Activated CD8-positive, alpha-beta memory T cell treated with anti-CD3 and anti-CD28 coated beads for 36 hours (primary cell): ENCODE results near the gene BLTP2. TPM values are rescaled to one million over a fixed set of nuclear protein-coding genes. Genes with fewer than 3 reads are reported as not detected.
"Not testable (repeated sequence)": the region's sequence is repeated elsewhere in the genome, so short reads cannot be mapped to it uniquely, and the experiment has no call there.

Experiments used
- CTCF ChIA-PET: fragments of 350-600 bp; sonication (Branson Sonifier 250); formaldehyde crosslinking; loops from one replicate; lab custom pipeline; 2021; ENCODE audit warnings: antibody characterized with exemption; lab: Charles Lee
- POLR2A ChIA-PET: fragments of 350-600 bp; sonication (Branson Sonifier 250); formaldehyde crosslinking; loops from one replicate; lab custom pipeline; 2021; ENCODE audit warnings: antibody characterized with exemption; lab: Charles Lee
- total RNA-seq, 2 experiments: library from RNA; stranded (reverse); gene quantifications; one replicate each; pipeline ENCODE4 v1.2.3, GENCODE V29; 2021

Gene BLTP2
- total RNA-seq: 100 to 1,000 TPM; 202 to 216 TPM

DNA sequence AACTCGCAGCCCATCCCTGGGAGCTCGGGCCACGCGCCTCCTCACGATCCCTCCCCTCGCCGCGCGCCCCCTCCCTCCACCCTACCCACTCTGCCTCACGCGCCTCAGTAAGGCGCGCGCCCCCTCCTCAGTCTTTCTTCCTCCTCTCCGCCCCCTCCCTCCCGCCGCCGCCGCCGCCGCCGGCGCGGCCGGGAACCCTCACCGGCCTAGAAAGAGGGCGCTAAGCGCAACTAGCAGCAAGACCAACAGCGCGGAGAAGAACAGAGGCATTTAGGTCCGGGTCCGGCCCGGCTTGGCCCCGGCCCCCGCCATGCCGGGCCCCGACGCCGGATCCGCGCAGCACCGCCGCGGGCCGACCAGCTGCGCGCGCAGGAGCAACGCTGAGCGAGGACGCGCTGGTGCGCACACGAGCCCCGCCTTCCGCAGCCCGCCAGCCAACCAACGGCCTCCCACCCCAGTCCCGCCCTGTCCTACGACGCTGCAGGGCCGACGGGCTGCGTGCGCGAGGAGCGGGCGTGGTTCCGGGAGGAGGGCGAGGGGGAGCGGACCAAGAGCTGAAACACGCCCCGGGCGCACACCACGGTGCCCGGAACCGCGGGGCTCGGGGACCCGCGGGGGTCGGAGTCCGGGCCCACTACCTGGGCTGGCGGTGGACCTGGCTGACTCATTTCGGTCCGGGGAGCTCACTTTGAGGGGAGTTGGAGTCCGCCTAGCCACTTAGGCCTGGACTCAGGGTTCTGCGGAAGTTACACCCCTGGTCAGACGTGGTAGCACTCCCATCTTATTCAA lies at the start of gene BLTP2:
BLTP2 (minus strand) TSS at position 372 of the 789 bp plus-strand sequence; CDS start at position 270, 102 bp downstream.
- POLR2A ChIA-PET: interaction anchor here (0.5 to 4.2 kb wide), 12 partner anchors 13 to 82 kb away, joined by 3 to 30 read pairs (median 5); partner anchors contain the start of genes PIGS, PROCA1, SDF2 and SUPT6H

DNA sequence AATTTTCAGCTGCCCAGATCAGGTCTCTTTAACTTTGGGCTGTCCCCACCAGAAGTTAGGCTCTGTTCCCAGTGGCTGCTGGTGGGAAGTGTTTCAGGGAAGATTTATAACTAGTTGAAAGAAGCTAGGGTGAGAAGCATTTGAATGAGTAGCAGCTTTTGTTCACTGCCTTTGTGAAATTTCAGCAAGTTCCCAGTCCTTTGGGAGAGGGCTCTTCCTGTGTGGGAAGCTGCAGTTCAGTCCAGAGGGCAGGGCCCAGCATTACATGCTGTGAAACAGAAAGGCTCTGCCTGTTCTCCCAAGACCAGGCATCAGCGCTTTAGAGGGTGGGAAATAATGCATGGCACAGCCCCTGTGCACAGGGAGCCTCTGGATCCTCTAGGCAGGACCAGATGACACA lies 48.9 kb upstream of the BLTP2 start:
- POLR2A ChIA-PET: no interaction called here
- CTCF ChIA-PET: no interaction called here

More for the DNA sequence above, at the start of gene BLTP2:
- CTCF ChIA-PET: interaction anchor here (0.9 to 3.1 kb wide), 9 partner anchors 12 to 105 kb away, joined by 3 to 15 read pairs (median 3); partner anchors contain the start of genes RPL23A, SDF2 and SUPT6H

DNA sequence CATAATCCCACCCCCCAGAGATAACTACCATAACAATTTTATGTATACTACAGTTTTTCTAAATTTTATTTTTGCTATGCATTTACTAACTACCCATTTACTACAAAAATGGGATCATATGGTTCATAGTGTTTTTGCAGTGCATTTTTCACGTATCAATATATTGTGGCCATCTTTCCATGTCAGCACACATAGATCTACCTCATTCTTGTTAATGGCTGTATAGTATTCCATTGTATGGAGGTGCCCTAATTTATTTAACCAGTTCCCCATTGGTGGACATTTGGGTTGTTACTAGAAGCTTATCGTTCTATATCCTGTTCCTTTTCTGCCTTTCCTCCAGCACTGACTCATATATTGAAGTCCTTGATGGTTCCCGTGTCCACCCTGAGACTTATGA lies 44.1 kb upstream of the BLTP2 start:
- ChIA-PET CTCF (no interaction called here), POLR2A (no interaction called here)

DNA sequence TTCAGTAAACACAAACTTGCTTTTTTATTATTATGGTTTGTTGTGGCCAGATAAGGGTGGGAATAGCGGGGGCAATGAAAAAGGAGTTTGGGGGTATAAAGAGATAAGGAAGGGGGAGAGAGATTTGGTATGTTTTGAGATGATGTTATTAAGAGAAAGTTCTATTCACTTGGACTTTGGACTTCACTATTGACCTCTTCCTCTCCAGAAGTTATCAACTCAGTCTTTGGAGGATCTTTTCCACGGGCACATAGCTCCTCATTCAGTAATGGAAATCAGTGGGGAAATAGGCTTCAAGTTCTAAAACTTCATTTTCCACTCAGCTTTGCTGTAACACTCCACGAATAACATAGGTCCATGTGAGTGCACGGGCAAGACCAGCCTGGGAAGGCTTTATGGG lies 43.5 kb upstream of the BLTP2 start:
- POLR2A ChIA-PET: no interaction called here
- CTCF ChIA-PET: interaction anchor here (1.1 kb wide), 1 partner anchor 25 kb away, joined by 3 read pairs; no protein-coding TSS in a partner anchor

DNA sequence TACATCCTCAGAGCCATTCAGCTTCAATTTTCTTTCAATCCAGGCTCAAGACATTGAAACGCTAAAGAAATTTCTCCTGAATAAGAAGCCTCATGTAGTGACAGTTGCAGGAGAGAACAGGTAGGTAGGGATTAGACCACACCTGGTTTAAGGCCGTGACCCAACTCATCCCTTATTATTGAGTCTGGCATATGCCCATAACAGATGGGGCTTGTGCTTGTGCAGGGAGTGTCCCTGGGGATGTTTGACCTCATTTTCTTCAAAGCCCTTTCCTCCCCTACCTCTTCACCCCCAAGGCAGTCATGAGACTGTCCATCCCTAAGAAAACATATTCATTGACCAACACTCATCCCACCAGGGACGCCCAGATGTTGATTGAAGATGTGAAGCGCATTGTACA lies 41.3 kb upstream of the BLTP2 start:
- ChIA-PET POLR2A (no interaction called here), CTCF (no interaction called here)

DNA sequence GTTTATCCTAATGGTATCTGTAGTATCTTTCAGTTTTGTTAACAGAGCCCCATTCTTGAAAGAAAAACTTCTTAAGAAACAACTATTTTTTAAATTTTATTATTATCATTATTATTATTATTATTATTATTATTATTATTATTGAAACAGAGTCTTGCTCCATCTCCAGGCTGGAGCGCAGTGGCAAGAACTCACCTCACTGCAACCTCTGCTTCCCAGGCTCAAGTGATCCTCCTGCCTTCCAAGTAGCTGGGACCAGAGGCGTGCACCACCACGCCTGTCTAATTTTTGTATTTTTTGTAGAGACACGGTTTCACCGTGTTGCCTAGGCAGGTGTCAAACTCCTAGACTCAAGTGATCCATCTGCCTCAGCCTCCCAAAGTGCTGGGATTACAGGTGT lies 40.4 kb upstream of the BLTP2 start:
- ChIA-PET CTCF (no interaction called here), POLR2A (no interaction called here)

DNA sequence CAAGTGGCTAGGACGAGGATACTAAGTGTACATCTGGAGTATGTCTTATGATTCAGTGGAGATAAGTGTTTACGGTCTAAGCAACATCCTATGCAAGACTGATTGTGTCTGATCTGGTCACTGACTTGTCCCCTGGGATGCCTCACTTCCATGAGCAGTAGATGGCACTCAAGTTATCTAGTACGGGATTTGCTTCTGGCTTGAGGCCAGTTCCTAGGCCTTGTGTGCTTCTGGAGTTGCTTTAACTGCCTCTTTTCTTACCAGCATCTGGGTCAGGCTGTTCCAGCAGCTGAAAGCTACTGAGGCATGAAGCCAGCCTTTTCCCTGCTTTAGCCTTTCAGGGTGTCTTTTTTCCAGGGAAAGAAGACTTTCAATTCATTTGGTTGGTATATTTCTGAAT lies 40.0 kb upstream of the BLTP2 start:
- ChIA-PET POLR2A (no interaction called here), CTCF (no interaction called here)

DNA sequence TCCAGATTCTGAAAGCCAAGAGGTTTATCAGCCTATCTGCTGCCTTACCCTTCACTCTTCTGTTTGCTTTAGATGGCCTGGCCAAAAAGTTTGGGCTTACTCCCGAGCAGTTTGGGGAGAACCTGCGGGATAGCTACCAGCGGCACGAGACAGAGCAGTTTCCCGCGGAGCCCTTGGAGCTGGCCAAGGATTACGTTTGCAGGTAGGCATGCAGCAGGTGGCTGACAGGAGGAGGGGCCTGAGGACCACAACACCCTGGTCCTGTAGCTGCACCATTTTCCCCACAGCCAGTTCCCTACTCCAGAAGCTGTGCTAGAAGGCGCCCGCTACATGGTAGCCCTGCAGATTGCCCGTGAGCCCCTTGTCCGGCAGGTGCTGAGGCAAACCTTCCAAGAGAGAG lies 37.7 kb upstream of the BLTP2 start:
- ChIA-PET CTCF (no interaction called here), POLR2A (no interaction called here)

DNA sequence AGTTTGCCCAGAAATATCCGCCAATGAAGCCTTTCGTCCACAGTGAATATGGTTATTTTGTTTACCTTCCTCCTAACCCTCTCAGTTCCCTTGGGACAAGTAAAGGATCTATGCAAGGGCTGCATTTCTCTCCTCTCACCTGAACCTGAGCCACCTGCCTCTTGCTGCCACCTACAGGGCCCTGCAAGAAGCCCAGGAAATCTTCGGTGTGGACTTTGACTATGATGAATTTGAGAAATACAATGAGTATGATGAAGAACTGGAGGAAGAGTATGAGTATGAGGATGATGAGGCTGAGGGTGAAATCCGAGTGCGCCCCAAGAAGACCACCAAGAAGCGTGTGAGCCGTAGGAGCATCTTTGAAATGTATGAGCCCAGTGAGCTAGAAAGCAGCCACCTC lies 31.0 kb upstream of the BLTP2 start:
- POLR2A ChIA-PET: interaction anchor here (1.2 kb wide), 1 partner anchor 31 kb away, joined by 5 read pairs; the partner anchor contains the start of gene BLTP2

DNA sequence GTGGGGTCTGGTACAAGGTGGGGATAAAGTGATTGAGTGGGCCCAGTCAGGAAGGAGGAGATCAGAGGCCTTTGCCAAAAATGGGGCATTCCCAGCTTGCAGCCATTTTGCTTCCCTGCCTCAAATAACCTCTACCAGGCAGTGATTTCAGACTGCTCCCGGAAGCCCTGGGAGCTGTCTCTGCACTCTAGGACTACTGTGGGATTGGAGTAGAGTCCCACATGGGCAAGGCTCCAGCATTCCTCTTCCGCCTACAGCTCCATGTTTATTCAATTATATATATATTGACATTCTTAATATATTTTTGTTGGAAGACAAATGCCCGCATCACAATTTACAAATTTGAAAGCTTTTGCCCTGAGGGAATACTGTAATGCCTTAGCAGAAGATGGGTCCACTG lies 30.5 kb upstream of the BLTP2 start:
- ChIA-PET POLR2A (interaction anchor here (1.2 kb wide), 1 partner anchor 31 kb away, joined by 5 read pairs; the partner anchor contains the start of gene BLTP2), CTCF (interaction anchor here (0.9 to 1.4 kb wide), 3 partner anchors 30 to 63 kb away, joined by 3 to 4 read pairs (median 3); no protein-coding TSS in a partner anchor)

More for the DNA sequence above, 31.0 kb upstream of the BLTP2 start:
- CTCF ChIA-PET: interaction anchor here (1.3 to 1.4 kb wide), 2 partner anchors 30 to 63 kb away, joined by 3 to 4 read pairs; no protein-coding TSS in a partner anchor

DNA sequence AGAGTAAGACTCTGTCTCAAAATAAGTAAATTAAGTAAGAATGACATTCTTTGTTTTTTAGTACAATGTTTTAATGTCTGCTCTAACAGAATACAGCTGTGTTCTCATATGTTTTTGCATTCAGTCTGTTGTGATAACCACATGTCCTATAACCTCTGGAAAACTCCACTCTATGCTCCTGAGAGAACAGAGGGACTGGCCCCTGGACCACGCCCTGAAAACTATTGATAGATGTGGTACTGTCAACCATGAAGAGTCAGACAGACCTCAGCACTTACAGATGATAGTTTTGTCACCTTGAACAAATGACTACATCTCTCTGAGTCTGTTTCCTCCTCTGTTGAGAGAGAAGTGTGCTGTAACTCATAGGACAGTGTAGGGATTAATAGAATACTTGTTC lies 25.0 kb upstream of the BLTP2 start:
- ChIA-PET POLR2A (no interaction called here), CTCF (no interaction called here)

DNA sequence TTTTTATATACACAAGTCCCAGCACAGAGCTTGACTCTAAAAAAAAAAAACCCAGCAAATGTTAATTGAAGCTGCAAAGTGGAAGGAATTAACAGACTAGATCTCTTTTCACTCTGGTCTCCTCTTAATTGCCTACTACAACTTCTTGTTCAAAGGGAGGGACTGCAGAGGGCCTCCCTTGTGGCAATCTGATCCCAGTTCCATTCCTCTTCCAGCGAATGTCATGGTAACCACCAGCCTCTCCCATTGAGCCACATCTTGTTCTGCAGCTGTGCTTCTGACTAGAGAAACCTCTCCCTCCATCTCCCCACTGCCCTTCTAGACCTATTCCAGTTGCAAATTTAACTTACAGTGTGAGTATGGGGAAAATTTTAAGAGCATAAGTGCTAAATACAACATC lies 22.9 kb upstream of the BLTP2 start:
- ChIA-PET POLR2A (no interaction called here), CTCF (no interaction called here)

DNA sequence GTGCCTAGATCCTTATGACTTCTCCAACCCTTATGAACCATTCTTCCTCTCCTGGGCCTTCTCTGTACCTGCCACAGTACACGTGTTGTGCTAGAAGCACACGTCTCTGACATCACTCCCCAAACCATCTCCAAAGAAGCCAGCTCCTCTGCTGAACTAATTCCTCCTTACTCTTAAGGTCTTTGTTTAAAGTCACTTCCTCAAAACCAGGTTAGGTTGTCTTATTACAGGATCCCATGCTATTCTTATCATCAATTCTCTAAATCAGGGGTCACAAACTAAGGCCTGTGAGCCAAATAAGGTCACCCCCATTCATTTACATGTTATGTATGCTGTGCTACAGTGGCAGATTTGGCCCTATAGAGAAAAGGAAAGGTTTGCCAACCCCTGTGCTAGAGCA lies 21.0 kb upstream of the BLTP2 start:
- ChIA-PET CTCF (no interaction called here), POLR2A (no interaction called here)

DNA sequence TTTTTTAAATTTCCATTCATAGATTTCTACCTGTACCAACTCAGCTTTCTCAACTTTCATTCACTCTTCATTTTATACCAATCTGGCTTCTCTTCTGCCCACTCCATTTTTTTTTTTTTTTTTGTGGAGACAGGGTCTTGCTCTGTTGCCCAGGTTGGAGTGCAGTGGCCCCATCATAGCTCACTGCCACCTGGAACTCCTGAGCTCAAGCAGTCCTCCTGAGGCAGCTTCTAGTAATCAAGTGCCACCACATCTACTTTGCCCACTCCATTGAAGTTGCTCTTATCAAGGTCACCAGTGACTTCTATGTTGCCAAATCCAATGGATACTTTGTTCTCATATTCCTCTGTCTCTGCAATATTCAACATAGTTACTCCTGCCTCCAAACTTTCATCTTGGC lies 18.8 kb upstream of the BLTP2 start:
- POLR2A ChIA-PET: interaction anchor here (0.8 kb wide), 1 partner anchor 92 kb away, joined by 3 read pairs; the partner anchor contains the start of gene PIGS
- CTCF ChIA-PET: interaction anchor here (1.1 to 3.2 kb wide), 2 partner anchors 19 to 24 kb away, joined by 3 to 15 read pairs; partner anchors contain the start of gene BLTP2

DNA sequence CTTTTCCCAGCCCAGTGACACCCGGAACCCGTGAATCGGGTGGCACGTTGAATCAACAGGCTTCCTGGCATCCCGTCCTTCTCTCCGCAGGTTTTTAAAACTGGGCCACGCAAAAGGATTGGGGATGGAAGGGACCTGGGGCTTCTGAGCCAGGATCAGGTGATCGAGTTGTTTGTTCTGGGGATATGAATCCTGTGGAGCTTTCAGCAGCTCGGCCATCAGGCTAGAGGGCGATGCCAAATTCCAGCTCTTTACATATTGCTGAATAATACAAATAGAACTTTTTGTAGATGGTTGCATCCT lies 17.5 kb upstream of the BLTP2 start:
- POLR2A ChIA-PET: interaction anchor here (1.0 to 2.8 kb wide), 6 partner anchors 13 to 63 kb away, joined by 3 to 30 read pairs (median 8); partner anchors contain the start of genes BLTP2, PROCA1 and RPL23A
- CTCF ChIA-PET: interaction anchor here (2.1 to 3.2 kb wide), 2 partner anchors 16 to 18 kb away, joined by 8 to 15 read pairs; partner anchors contain the start of gene BLTP2

DNA sequence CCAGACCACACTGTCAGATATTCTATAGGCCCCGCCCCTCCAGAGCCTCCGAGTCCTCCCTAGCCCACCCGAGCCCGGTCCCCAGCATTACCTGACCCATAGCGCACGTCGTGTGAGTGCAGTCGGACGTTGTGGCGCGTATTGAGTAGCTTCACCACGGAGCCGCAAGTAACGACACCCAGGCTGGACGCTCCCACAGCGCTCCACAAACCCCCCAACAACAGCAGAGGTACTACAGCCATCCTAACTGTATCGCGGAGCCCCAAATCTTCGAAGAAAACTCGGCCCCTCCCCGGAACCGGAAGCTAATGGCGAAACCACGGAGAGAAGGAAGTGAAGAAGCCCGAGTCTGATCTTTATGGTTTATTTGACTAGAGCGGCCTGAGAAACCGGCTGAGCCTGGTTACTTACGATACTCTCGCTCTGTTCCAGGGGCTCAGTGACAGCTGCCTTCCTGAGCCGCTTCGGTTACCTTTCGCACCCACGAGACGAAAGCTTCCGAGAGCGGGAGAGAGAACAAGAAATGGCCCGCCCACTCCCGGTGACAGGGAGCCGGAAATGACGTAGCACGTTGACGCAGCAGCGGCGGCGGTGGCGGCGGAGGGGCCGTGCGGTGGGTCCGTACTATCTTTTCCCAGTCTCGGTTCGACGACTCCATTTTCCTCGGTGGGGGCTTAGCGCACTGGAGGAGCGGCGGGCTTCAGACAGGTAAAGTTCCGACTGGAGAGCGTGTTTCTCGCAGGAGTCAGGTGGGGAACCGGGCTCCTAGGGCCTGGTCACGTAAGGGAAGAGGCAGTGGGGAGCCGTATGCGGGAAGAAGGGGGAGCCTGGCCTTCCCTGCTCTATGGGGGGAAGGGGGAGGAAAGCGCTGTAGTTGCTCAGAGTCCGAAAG lies 16.9 kb upstream of the BLTP2 start, which contains the start of the genes SDF2 and SUPT6H:
SDF2 (minus strand) TSS at position 272 of the 892 bp plus-strand sequence; CDS start at position 242, 30 bp downstream.
SUPT6H (plus strand) TSS at position 571 of the 892 bp plus-strand sequence. CDS start 11,197 bp downstream, outside the sequence.
- CTCF ChIA-PET: interaction anchor here (1.0 to 3.2 kb wide), 3 partner anchors 15 to 65 kb away, joined by 4 to 15 read pairs (median 8); partner anchors contain the start of genes BLTP2 and TLCD1
- POLR2A ChIA-PET: interaction anchor here (1.0 to 2.8 kb wide), 8 partner anchors 12 to 63 kb away, joined by 3 to 30 read pairs (median 5); partner anchors contain the start of genes BLTP2, PROCA1 and RPL23A

DNA sequence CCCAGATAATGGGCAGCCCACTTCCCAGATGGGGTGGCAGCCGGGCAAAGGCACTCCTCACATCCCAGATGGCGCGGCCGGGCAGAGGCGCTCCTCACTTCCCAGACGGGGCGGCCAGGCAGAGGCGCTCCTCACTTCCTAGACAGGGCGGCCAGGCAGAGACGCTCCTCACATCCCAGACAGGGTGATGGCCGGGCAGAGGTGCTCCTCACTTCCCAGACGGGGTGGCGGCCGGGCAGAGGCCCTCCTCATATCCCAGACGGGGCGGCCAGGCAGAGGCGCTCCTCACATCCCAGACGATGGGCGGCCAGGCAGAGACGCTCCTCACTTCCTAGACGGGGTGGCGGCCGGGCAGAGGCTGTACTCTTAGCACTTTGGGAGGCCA lies 14.5 kb upstream of the BLTP2 start:
- CTCF ChIA-PET, POLR2A ChIA-PET: not testable (repeated sequence)

DNA sequence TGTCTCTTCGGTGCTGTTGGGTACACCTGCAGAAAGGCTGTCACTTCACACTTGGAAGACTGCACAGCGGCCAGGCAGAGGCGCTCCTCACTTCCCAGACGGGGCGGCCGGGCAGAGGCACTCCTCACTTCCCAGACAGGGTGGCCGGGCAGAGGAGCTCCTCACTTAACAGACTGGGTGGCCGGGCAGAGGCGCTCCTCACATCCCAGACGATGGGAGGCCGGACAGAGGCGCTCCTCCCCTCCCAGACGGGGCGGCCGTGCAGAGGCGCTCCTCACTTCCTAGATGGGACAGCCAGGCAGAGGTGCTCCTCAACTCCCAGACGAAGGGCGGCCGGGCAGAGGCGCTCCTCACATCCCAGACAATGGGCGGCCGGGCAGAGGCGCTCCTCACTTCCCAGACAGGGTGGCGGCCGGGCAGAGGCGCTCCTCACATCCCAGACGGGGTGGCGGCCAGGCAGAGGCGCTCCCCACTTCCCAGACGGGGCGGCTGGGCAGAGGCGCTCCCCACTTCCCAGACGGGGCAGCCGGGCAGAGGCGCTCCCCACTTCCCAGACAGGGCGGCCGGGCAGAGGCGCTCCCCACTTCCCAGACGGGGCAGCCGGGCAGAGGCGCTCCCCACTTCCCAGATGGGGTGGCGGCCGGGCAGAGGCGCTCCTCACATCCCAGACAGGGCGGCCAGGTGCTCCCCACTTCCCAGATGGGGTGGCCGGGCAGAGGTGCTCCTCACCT lies 14.0 kb upstream of the BLTP2 start:
- CTCF ChIA-PET: not testable (repeated sequence)
- POLR2A ChIA-PET: interaction anchor here (0.8 kb wide), 1 partner anchor 125 kb away, joined by 10 read pairs; no protein-coding TSS in a partner anchor
